Measurements from ENCODE around the gene KYNU. TPM values are rescaled to one million over a fixed set of nuclear protein-coding genes. Genes with fewer than 3 reads are reported as not detected.

Gene KYNU
- 0.05 TPM for polyA plus RNA-seq (2012; ENCODE audit: insufficient read length, low read depth)

- TF ChIP-seq SIN3A (IDR thresholded peaks at IDR 0.05; ENCODE audit: borderline replicate concordance, insufficient read depth, low read length) = no peak
- no peak for TF ChIP-seq REST (IDR thresholded peaks at IDR 0.05; ENCODE audit: insufficient read depth in 1 of 2, low read depth in 2 of 2, low read length in 2 of 2)
- TF ChIP-seq POLR2AphosphoS5 (IDR thresholded peaks at IDR 0.05; ENCODE audit: low read depth, low read length) = no peak
- TF ChIP-seq FOXP2 (optimal IDR thresholded peaks at IDR 0.05; ENCODE audit: borderline replicate concordance, extremely low read depth, extremely low read length, insufficient read depth) = no peak
- TF ChIP-seq TAF1 (IDR thresholded peaks at IDR 0.05; ENCODE audit: borderline replicate concordance, insufficient read depth, low read length) = no peak
These were observed at the start of gene KYNU for GRCh38 chr2:142877216-142877838. Gene KYNU, plus strand, starts transcription at chr2:142877664. Its CDS starts 7,704 bp downstream, at chr2:142885368.

GRCh38 chr2:142834021-142834420 lies 43.4 kb upstream of the KYNU start:
- TF ChIP-seq REST (IDR thresholded peaks at IDR 0.05; ENCODE audit: insufficient read depth in 1 of 2, low read depth in 2 of 2, low read length in 2 of 2) (no peak), SIN3A (IDR thresholded peaks at IDR 0.05; ENCODE audit: borderline replicate concordance, insufficient read depth, low read length) (no peak), POLR2AphosphoS5 (IDR thresholded peaks at IDR 0.05; ENCODE audit: low read depth, low read length) (no peak), FOXP2 (optimal IDR thresholded peaks at IDR 0.05; ENCODE audit: borderline replicate concordance, extremely low read depth, extremely low read length, insufficient read depth) (no peak), TAF1 (IDR thresholded peaks at IDR 0.05; ENCODE audit: borderline replicate concordance, insufficient read depth, low read length) (no peak)

- no peak for TF ChIP-seq TAF1 (IDR thresholded peaks at IDR 0.05; ENCODE audit: borderline replicate concordance, insufficient read depth, low read length)
- TF ChIP-seq REST (IDR thresholded peaks at IDR 0.05; ENCODE audit: insufficient read depth in 1 of 2, low read depth in 2 of 2, low read length in 2 of 2) = no peak
- TF ChIP-seq POLR2AphosphoS5 (IDR thresholded peaks at IDR 0.05; ENCODE audit: low read depth, low read length) = no peak
- no peak for TF ChIP-seq FOXP2 (optimal IDR thresholded peaks at IDR 0.05; ENCODE audit: borderline replicate concordance, extremely low read depth, extremely low read length, insufficient read depth)
- TF ChIP-seq SIN3A (IDR thresholded peaks at IDR 0.05; ENCODE audit: borderline replicate concordance, insufficient read depth, low read length) = no peak
These were observed 37.0 kb upstream of the KYNU start for GRCh38 chr2:142840436-142840835.

- no peak for TF ChIP-seq REST (IDR thresholded peaks at IDR 0.05; ENCODE audit: insufficient read depth in 1 of 2, low read depth in 2 of 2, low read length in 2 of 2)
- TF ChIP-seq POLR2AphosphoS5 (IDR thresholded peaks at IDR 0.05; ENCODE audit: low read depth, low read length) = no peak
- no peak for TF ChIP-seq FOXP2 (optimal IDR thresholded peaks at IDR 0.05; ENCODE audit: borderline replicate concordance, extremely low read depth, extremely low read length, insufficient read depth)
- no peak for TF ChIP-seq TAF1 (IDR thresholded peaks at IDR 0.05; ENCODE audit: borderline replicate concordance, insufficient read depth, low read length)
- no peak for TF ChIP-seq SIN3A (IDR thresholded peaks at IDR 0.05; ENCODE audit: borderline replicate concordance, insufficient read depth, low read length)
These were observed 35.7 kb upstream of the KYNU start for GRCh38 chr2:142841788-142842187.

All from PFSK-1 (cell line).